H1 (cell line): Measurements from ENCODE around the gene TSHZ2. TPM values are rescaled to one million over a fixed set of nuclear protein-coding genes. Genes with fewer than 3 reads are reported as not detected.

Source experiments
- CTCF ChIA-PET: fragments of 300-600 bp; sonication (Branson Sonifier 250); formaldehyde crosslinking; loops from one replicate; lab custom pipeline; 2021; ENCODE audit not compliant: partially characterized antibody; lab: Charles Lee
- POLR2A ChIA-PET: fragments of 300-600 bp; sonication (Branson Sonifier 250); formaldehyde crosslinking; loops from one replicate; lab custom pipeline; 2021; ENCODE audit warnings: inconsistent platforms; ENCODE audit not compliant: partially characterized antibody; lab: Charles Lee
- DNase-seq, 2 experiments: peaks; one replicate each; pipeline versions ENCODE4 v3.0.0 to v3.0.0-alpha.2; 2010 to 2022; ENCODE audit warnings: low spot score in 2 of 2, low read depth in 1 of 2, mixed read lengths in 1 of 2
- FAIRE-seq: peaks from 2 replicates; lab custom pipeline; 2011; peaks lifted over from hg19 to GRCh38; lab: Jason Lieb, UNC
- H2AFZ ChIP-seq: 2 replicates; pipeline ENCODE4 v1.8.1; 2012; ENCODE audit warnings: low read length, inconsistent platforms
- H2AK5ac ChIP-seq: 2 replicates; pipeline ENCODE4 v1.6.1; 2013; ENCODE audit warnings: low read depth, low read length
- H2BK120ac ChIP-seq: replicated peaks from 2 replicates; pipeline ENCODE3; 2013; ENCODE audit warnings: low read depth, low read length, inconsistent platforms
- H2BK12ac ChIP-seq: 2 replicates; pipeline ENCODE4 v1.6.1; 2013; ENCODE audit warnings: low read depth, low read length
- H2BK15ac ChIP-seq: 2 replicates; pipeline ENCODE4 v1.6.1; 2013; ENCODE audit warnings: low read length
- H2BK20ac ChIP-seq: 2 replicates; pipeline ENCODE4 v1.6.1; 2013; ENCODE audit warnings: low read length
- H2BK5ac ChIP-seq: 2 replicates; pipeline ENCODE4 v1.6.1; 2013; ENCODE audit warnings: low read depth, low read length
- H3K14ac ChIP-seq: 2 replicates; pipeline ENCODE4 v1.6.1; 2013; ENCODE audit warnings: inconsistent platforms; ENCODE audit not compliant: insufficient read length
- H3K18ac ChIP-seq: 2 replicates; pipeline ENCODE4 v1.6.1; 2013; ENCODE audit warnings: low read length; ENCODE audit errors: extremely low read depth
- H3K23ac ChIP-seq: 2 replicates; pipeline ENCODE4 v1.6.1; 2013; ENCODE audit warnings: inconsistent platforms; ENCODE audit not compliant: insufficient read length
- H3K23me2 ChIP-seq: 2 replicates; pipeline ENCODE4 v1.6.1; 2013; ENCODE audit warnings: low read depth, low read length
- H3K27ac ChIP-seq: 2 replicates; pipeline ENCODE4 v1.6.1; 2011; ENCODE audit warnings: low read depth, low read length, inconsistent platforms
- H3K27me3 ChIP-seq, 4 experiments: replicated peaks in 1 of 4; 1 replicate in 1 of 4; 2 replicates in 3 of 4; pipeline versions ENCODE4 v1.6.1 to v1.8.1; 2011 to 2013; ENCODE audit warnings: low read length in 3 of 4, mild to moderate bottlenecking in 3 of 4, inconsistent platforms in 2 of 4, mixed read lengths in 2 of 4, moderate library complexity in 1 of 4; ENCODE audit not compliant: control insufficient read depth in 3 of 4, insufficient read depth in 3 of 4; ENCODE audit errors: extremely low read depth in 1 of 4
- H3K36me3 ChIP-seq, 4 experiments: 2 replicates each; pipeline versions ENCODE4 v1.6.1 to v1.8.1; 2011 to 2013; ENCODE audit warnings: mild to moderate bottlenecking in 4 of 4, low read length in 3 of 4, moderate library complexity in 2 of 4, control low read depth in 1 of 4, inconsistent platforms in 1 of 4; ENCODE audit not compliant: insufficient read depth in 4 of 4, control insufficient read depth in 2 of 4
- H3K4ac ChIP-seq: replicated peaks from 2 replicates; pipeline ENCODE3; 2013; ENCODE audit warnings: low read length, low read depth, mixed read lengths, inconsistent platforms; ENCODE audit not compliant: insufficient read length
- H3K4me1 ChIP-seq, 4 experiments: replicated peaks in 1 of 4; 1 replicate in 1 of 4; 2 replicates in 3 of 4; pipeline versions ENCODE4 v1.6.1 to v1.8.1; 2011 to 2013; ENCODE audit warnings: low read length in 3 of 4, inconsistent platforms in 2 of 4, mixed read lengths in 1 of 4; ENCODE audit not compliant: insufficient read depth in 4 of 4, control insufficient read depth in 3 of 4
- H3K4me2 ChIP-seq, 2 experiments: 2 replicates each; pipeline versions ENCODE4 v1.6.1 to v1.8.1; 2011 to 2013; ENCODE audit warnings: low read depth in 2 of 2, low read length in 2 of 2, control low read depth in 1 of 2, inconsistent platforms in 1 of 2, mild to moderate bottlenecking in 1 of 2; ENCODE audit not compliant: insufficient read depth in 1 of 2
- H3K4me3 ChIP-seq, 4 experiments: fragments of 200-600, 300-600 bp in 1 of 4; sonication (generic), shearing (Covaris generic), sonication (Bioruptor Twin) in 1 of 4; 2 replicates each; pipeline versions ENCODE4 v1.5.1 to v1.8.1; 2011 to 2016; ENCODE audit warnings: low read length in 4 of 4, low read depth in 3 of 4, control low read depth in 2 of 4, inconsistent platforms in 2 of 4, mild to moderate bottlenecking in 2 of 4, mixed read lengths in 1 of 4, moderate library complexity in 1 of 4; ENCODE audit not compliant: insufficient read depth in 2 of 4; ENCODE audit errors: extremely low read depth in 1 of 4
- H3K56ac ChIP-seq: replicated peaks from 2 replicates; pipeline ENCODE3; 2013; ENCODE audit warnings: low read depth, mild to moderate bottlenecking, mixed read lengths, low read length, inconsistent platforms; ENCODE audit not compliant: insufficient read length
- H3K79me1 ChIP-seq: 2 replicates; pipeline ENCODE4 v1.6.1; 2013; ENCODE audit warnings: low read depth, low read length, control low read depth
- H3K79me2 ChIP-seq, 2 experiments: 2 replicates each; pipeline versions ENCODE4 v1.6.1 to v1.8.1; 2012 to 2013; ENCODE audit warnings: low read length in 2 of 2, mild to moderate bottlenecking in 2 of 2, inconsistent platforms in 1 of 2; ENCODE audit not compliant: insufficient read depth in 2 of 2, control insufficient read depth in 1 of 2
- H3K9ac ChIP-seq, 4 experiments: replicated peaks in 1 of 4; 1 replicate in 1 of 4; 2 replicates in 3 of 4; pipeline versions ENCODE4 v1.6.1 to v1.8.1; 2011 to 2013; ENCODE audit warnings: low read depth in 3 of 4, low read length in 3 of 4, control low read depth in 2 of 4, mild to moderate bottlenecking in 2 of 4, moderate library complexity in 2 of 4, inconsistent platforms in 1 of 4; ENCODE audit errors: extremely low read depth in 1 of 4
- H3K9me3 ChIP-seq, 2 experiments: 2 replicates each; pipeline versions ENCODE4 v1.6.1 to v1.8.1; 2012 to 2013; ENCODE audit warnings: mild to moderate bottlenecking in 2 of 2, moderate library complexity in 2 of 2, control low read depth in 1 of 2, inconsistent platforms in 1 of 2, low read depth in 1 of 2, low read length in 1 of 2, mixed read lengths in 1 of 2; ENCODE audit not compliant: insufficient read depth in 2 of 2
- H4K20me1 ChIP-seq, 2 experiments: replicated peaks in 1 of 2; 2 replicates each; pipeline versions ENCODE3 to v1.8.1; 2011 to 2013; ENCODE audit warnings: inconsistent platforms in 2 of 2, low read length in 2 of 2, mild to moderate bottlenecking in 1 of 2; ENCODE audit not compliant: insufficient read depth in 2 of 2, control insufficient read depth in 1 of 2
- H4K5ac ChIP-seq: 2 replicates; pipeline ENCODE4 v1.6.1; 2013; ENCODE audit warnings: low read length, low read depth, mixed read lengths, inconsistent platforms; ENCODE audit not compliant: insufficient read length
- H4K8ac ChIP-seq: 2 replicates; pipeline ENCODE4 v1.8.0; 2013; ENCODE audit warnings: mild to moderate bottlenecking, moderate library complexity, low read length, inconsistent platforms; ENCODE audit not compliant: insufficient read depth; ENCODE audit errors: extremely low read depth
- H4K91ac ChIP-seq: replicated peaks from 2 replicates; pipeline ENCODE3; 2013; ENCODE audit warnings: low read length, mixed read lengths, inconsistent platforms; ENCODE audit not compliant: insufficient read length
- ATF2 ChIP-seq: IDR thresholded peaks from 2 replicates; pipeline ENCODE4 v1.6.1; 2012; ENCODE audit warnings: low read length, inconsistent platforms
- BACH1 ChIP-seq: IDR thresholded peaks from 2 replicates; pipeline ENCODE4 v1.6.1; 2012; ENCODE audit warnings: low read length, improper control_type of control experiment
- BRCA1 ChIP-seq: IDR thresholded peaks from 2 replicates; pipeline ENCODE4 v1.6.1; 2012; ENCODE audit warnings: low read depth, low read length, improper control_type of control experiment
- CHD2 ChIP-seq: IDR thresholded peaks from 2 replicates; pipeline ENCODE4 v1.6.1; 2012; ENCODE audit warnings: low read length, improper control_type of control experiment
- E2F6 ChIP-seq: IDR thresholded peaks from 2 replicates; pipeline ENCODE4 v1.6.1; 2012; ENCODE audit warnings: inconsistent platforms
- GTF2F1 ChIP-seq: IDR thresholded peaks from 2 replicates; pipeline ENCODE4 v1.6.1; 2012; ENCODE audit warnings: low read depth, low read length, improper control_type of control experiment, borderline replicate concordance
- MAFK ChIP-seq: IDR thresholded peaks from 2 replicates; pipeline ENCODE4 v1.6.1; 2012; ENCODE audit warnings: low read depth, mild to moderate bottlenecking, improper control_type of control experiment, low read length
- NANOG ChIP-seq: IDR thresholded peaks from 2 replicates; pipeline ENCODE4 v1.6.1; 2011; ENCODE audit warnings: low read length, low read depth, mild to moderate bottlenecking, inconsistent platforms; ENCODE audit not compliant: insufficient read depth, poor library complexity, severe bottlenecking
- SAP30 ChIP-seq: fragments of 300-600 bp; sonication (generic); IDR thresholded peaks from 2 replicates; pipeline ENCODE4 v1.7.1; 2012; ENCODE audit warnings: low read length, moderate library complexity, mild to moderate bottlenecking, inconsistent platforms; ENCODE audit not compliant: insufficient read depth, insufficient replicate concordance
- SIN3A ChIP-seq, 2 experiments: IDR thresholded peaks in 1 of 2; conservative IDR thresholded peaks in 1 of 2; 2 replicates each; pipeline ENCODE4 v1.6.1; 2011 to 2012; ENCODE audit warnings: low read length in 2 of 2, improper control_type of control experiment in 1 of 2, low read depth in 1 of 2, mild to moderate bottlenecking in 1 of 2
- TAF7 ChIP-seq: optimal IDR thresholded peaks from 2 replicates; pipeline ENCODE3; 2011; ENCODE audit warnings: low read depth, mild to moderate bottlenecking, inconsistent platforms, low read length, moderate library complexity, borderline replicate concordance
- TEAD4 ChIP-seq: IDR thresholded peaks from 2 replicates; pipeline ENCODE4 v1.6.1; 2012; ENCODE audit warnings: low read depth, low read length, inconsistent platforms, mixed read lengths
- WGBS, 2 experiments: shearing (Covaris generic) in 1 of 2; methylation state at CpG; one replicate each; pipeline versions ENCODE4 v1.1.6 to v1.1.7; 2013 to 2015; ENCODE audit warnings: low lambda C conversion rate in 2 of 2, mixed read lengths in 2 of 2, inconsistent platforms in 1 of 2, low coverage in 1 of 2, missing lambda C conversion rate in 1 of 2; ENCODE audit not compliant: insufficient replicate concordance in 2 of 2, insufficient coverage in 1 of 2, insufficient read length in 1 of 2; ENCODE audit errors: extremely low coverage in 1 of 2, missing lambda C conversion rate in 1 of 2; 5-methylcytosine and 5-hydroxymethylcytosine counted together
- polyA plus RNA-seq, 7 experiments: library from polyadenylated mRNA; depleted of rRNA in 3 of 7; stranded (reverse) in 5 of 7; unstranded in 2 of 7; fragments of >200 nt in 5 of 7; fragments of 200-250 nt in 2 of 7; gene quantifications; 1 replicate in 5 of 7; 2 replicates in 1 of 7; 4 replicates in 1 of 7; pipeline versions ENCODE4 v1.2.1 to v1.2.3, GENCODE V29; 2011 to 2013; ENCODE audit warnings: missing spikeins in 2 of 7, mixed read lengths in 2 of 7
- total RNA-seq: library from RNA; stranded (reverse); fragmentation: NEBNext Ultra II Directional; extraction: Animal tissue kit (Norgen Biotek cat#: 25700); gene quantifications from 2 replicates; pipeline ENCODE4 v1.2.1, GENCODE V29; 2021

TSHZ2 gene
- total and polyA plus RNA-seq, 2 of the 8 experiments (the other 6 are each of a cell fraction or from before 2014, with no cell fraction given): 0.14 to 0.30 TPM

- H2BK12ac ChIP-seq: no peak overlapping the region
- FAIRE-seq: no peak
- H3K4me3 ChIP-seq: no peak overlapping the region
- TF ChIP-seq GTF2F1 (no peak), TAF7 (no peak), ATF2 (no peak), TEAD4 (no peak), CHD2 (no peak), MAFK (no peak), NANOG (no peak), BRCA1 (no peak), E2F6 (no peak), SAP30 (no peak), BACH1 (no peak), SIN3A (conservative IDR thresholded peaks at IDR 0.05 in 1 of 2, IDR thresholded peaks at IDR 0.05 in 1 of 2; ENCODE audit: low read depth in 1 of 2, low read length in 2 of 2) (no peak)
These were observed 157.4 kb downstream of the TSHZ2 start for GRCh38 chr20:53129563-53129962.

More at GRCh38 chr20:53129563-53129962, 157.4 kb downstream of the TSHZ2 start:
- POLR2A ChIA-PET: no interaction called here
- no peaks in the 10 kb centered on the region for H3K36me3 ChIP-seq
- no peak overlapping the region for H4K5ac ChIP-seq
- no peak overlapping the region for H3K23ac ChIP-seq
- H3K79me2 ChIP-seq: no peaks in the 10 kb centered on the region
- H2BK20ac ChIP-seq: no peak overlapping the region
- H2AFZ ChIP-seq: no peak overlapping the region
- H3K79me1 ChIP-seq: no peaks in the 10 kb centered on the region
- no peak overlapping the region for H3K18ac ChIP-seq
- no peak overlapping the region for H3K4ac ChIP-seq
- H3K9ac ChIP-seq: no peak overlapping the region
- no peak overlapping the region for H2BK15ac ChIP-seq
- no peak overlapping the region for H3K56ac ChIP-seq
- peaks cover 0 to 8% (median 3%) of the 10 kb centered on the region in 4 experiments; a peak in 3 of 7 replicates for H3K4me1 ChIP-seq
- no peak overlapping the region for H3K4me2 ChIP-seq
- no peak overlapping the region for H2AK5ac ChIP-seq
- no peak overlapping the region for H3K14ac ChIP-seq
- no peak overlapping the region for H4K91ac ChIP-seq
- H3K9me3 ChIP-seq: no peaks in the 10 kb centered on the region
- 93% methylated on average over 9 of the region's 9 CpGs; no CpG with 5 or more reads in 1 of the 2 experiments for WGBS, 2 experiments
- no peak overlapping the region for H4K8ac ChIP-seq
- DNase-seq: no peak
- H3K27me3 ChIP-seq: no peaks in the 10 kb centered on the region
- H3K23me2 ChIP-seq: no peaks in the 10 kb centered on the region
- no peak overlapping the region for H3K27ac ChIP-seq
- H2BK5ac ChIP-seq: no peak overlapping the region
- CTCF ChIA-PET: interaction anchor here (0.7 kb wide), 1 partner anchor 642 kb away, joined by 3 read pairs; no protein-coding TSS in a partner anchor
- H4K20me1 ChIP-seq: no peaks in the 10 kb centered on the region
- no peak overlapping the region for H2BK120ac ChIP-seq
